Ramos (cell line): ENCODE data around the gene THBS2.

Experiments
- in situ Hi-C: fragments of 300-500 bp; cut with MboI; formaldehyde crosslinking; loops from one replicate; pipeline ENCODE4 v1.14.3; 2022; ENCODE audit warnings: low sequenced_read_pairs; ENCODE audit not compliant: unreplicated experiment

The THBS2 gene

DNA sequence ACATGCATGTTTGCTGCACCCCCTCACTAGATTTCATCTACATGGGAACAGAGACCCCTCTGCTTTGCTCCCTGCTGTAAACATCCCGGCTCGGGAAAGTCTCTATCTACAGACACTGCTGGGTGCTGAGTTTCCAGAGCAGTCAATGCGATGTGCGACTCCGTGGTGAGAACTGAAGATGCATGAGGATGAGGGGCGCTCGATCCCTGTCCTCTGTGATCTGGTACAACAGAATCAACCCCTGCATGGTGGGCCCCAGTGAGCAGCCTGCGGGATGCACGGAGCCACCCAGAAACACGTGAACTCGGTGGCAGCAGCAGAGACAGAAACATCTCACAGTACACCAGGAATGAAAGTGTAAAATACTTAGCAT, 83.1 kb downstream of the THBS2 start:
- in situ Hi-C loops: no loop called here

GRCh38 chr6:169169941-169170582, 83.6 kb downstream of the THBS2 start:
- in situ Hi-C loops: no loop called here

- in situ Hi-C loops: no loop called here
Observed at GRCh38 chr6:169169375-169169774, 84.3 kb downstream of the THBS2 start.

DNA sequence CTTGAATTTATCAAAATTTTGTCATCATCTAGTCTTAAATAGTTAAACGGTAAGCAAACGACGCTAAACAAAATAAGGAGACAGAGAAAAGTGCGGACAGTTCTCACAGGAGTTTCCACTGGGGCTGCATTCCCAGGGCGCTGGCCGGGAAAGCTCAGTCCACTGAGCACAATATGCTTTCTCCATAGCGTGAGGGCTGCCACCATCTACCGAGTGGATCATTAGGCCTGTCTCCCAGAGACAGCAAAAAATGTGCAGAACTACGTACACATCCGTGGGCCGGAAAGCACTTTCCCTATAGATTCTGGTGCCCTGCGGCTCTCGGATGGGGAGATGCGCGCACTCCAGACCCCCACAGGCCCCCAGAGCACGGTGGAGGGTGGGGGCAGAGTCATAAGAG, 84.9 kb downstream of the THBS2 start:
- in situ Hi-C loops: no loop called here

- in situ Hi-C loops: no loop called here
Observed at GRCh38 chr6:169168302-169168630, 85.4 kb downstream of the THBS2 start.

GRCh38 chr6:169167581-169168301, 85.9 kb downstream of the THBS2 start:
- in situ Hi-C loops: no loop called here

GRCh38 chr6:169166896-169167580, 86.6 kb downstream of the THBS2 start:
- in situ Hi-C loops: no loop called here
